ENCODE results near the gene ITGB1BP1. TPM values are rescaled to one million over a fixed set of nuclear protein-coding genes. Genes with fewer than 3 reads are reported as not detected.

The ITGB1BP1 gene, protein sequence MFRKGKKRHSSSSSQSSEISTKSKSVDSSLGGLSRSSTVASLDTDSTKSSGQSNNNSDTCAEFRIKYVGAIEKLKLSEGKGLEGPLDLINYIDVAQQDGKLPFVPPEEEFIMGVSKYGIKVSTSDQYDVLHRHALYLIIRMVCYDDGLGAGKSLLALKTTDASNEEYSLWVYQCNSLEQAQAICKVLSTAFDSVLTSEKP
- total RNA-seq (43.3 TPM), polyA plus RNA-seq (ENCODE audit: insufficient read depth in 1 of 8, insufficient read length in 8 of 8, low replicate concordance in 1 of 8) (100 to 1,000 TPM in 1 of 8 donors, 10 to 100 TPM in 7; 66.1 to 107 (median 86.6) TPM)
- long read RNA-seq, donor 1, full-length matches to known transcripts, result 13 of 13 reads
- long read RNA-seq, donor 1, partial matches to known transcripts, result 0 of 13 reads
- long read RNA-seq, donor 1, other reads (novel, unspliced or antisense), result 0 of 13 reads
- long read RNA-seq, donor 2, partial matches to known transcripts, result 0 of 1 reads
- long read RNA-seq, donor 2, other reads (novel, unspliced or antisense), result 0 of 1 reads
- long read RNA-seq, donor 3, full-length matches to known transcripts, result 19 of 19 reads
- long read RNA-seq, donor 3, partial matches to known transcripts, result 0 of 19 reads
- long read RNA-seq, donor 3, other reads (novel, unspliced or antisense), result 0 of 19 reads
- long read RNA-seq, donor 4, transcript ITGB1BP1-202 (7 exons, 1,963 nt), result major isoform, 13 of 23 reads
- long read RNA-seq, donor 4, partial matches to known transcripts, result 0 of 23 reads
- long read RNA-seq, donor 4, other reads (novel, unspliced or antisense), result 0 of 23 reads
- long read RNA-seq, donor 5, full-length matches to known transcripts, result 72 of 97 reads
- long read RNA-seq, donor 5, partial matches to known transcripts, result 14 of 97 reads
- long read RNA-seq, donor 5, other reads (novel, unspliced or antisense), result 11 of 97 reads
- long read RNA-seq, donor 6, full-length matches to known transcripts, result 45 of 87 reads
- long read RNA-seq, donor 6, partial matches to known transcripts, result 25 of 87 reads
- long read RNA-seq, donor 6, other reads (novel, unspliced or antisense), result 17 of 87 reads
- long read RNA-seq, donor 7, full-length matches to known transcripts, result 22 of 41 reads
- long read RNA-seq, donor 7, partial matches to known transcripts, result 8 of 41 reads
- long read RNA-seq, donor 7, other reads (novel, unspliced or antisense), result 11 of 41 reads
- long read RNA-seq, donor 8, full-length matches to known transcripts, result 28 of 34 reads
- long read RNA-seq, donor 8, partial matches to known transcripts, result 6 of 34 reads
- long read RNA-seq, donor 8, other reads (novel, unspliced or antisense), result 0 of 34 reads
- long read RNA-seq, donor 9, full-length matches to known transcripts, result 13 of 23 reads
- long read RNA-seq, donor 9, partial matches to known transcripts, result 10 of 23 reads
- long read RNA-seq, donor 9, other reads (novel, unspliced or antisense), result 0 of 23 reads
- long read RNA-seq, donor 10, full-length matches to known transcripts, result 21 of 29 reads
- long read RNA-seq, donor 10, partial matches to known transcripts, result 8 of 29 reads
- long read RNA-seq, donor 10, other reads (novel, unspliced or antisense), result 0 of 29 reads
- long read RNA-seq, donor 11, full-length matches to known transcripts, result 17 of 22 reads
- long read RNA-seq, donor 11, partial matches to known transcripts, result 5 of 22 reads
- long read RNA-seq, donor 11, other reads (novel, unspliced or antisense), result 0 of 22 reads

DNA sequence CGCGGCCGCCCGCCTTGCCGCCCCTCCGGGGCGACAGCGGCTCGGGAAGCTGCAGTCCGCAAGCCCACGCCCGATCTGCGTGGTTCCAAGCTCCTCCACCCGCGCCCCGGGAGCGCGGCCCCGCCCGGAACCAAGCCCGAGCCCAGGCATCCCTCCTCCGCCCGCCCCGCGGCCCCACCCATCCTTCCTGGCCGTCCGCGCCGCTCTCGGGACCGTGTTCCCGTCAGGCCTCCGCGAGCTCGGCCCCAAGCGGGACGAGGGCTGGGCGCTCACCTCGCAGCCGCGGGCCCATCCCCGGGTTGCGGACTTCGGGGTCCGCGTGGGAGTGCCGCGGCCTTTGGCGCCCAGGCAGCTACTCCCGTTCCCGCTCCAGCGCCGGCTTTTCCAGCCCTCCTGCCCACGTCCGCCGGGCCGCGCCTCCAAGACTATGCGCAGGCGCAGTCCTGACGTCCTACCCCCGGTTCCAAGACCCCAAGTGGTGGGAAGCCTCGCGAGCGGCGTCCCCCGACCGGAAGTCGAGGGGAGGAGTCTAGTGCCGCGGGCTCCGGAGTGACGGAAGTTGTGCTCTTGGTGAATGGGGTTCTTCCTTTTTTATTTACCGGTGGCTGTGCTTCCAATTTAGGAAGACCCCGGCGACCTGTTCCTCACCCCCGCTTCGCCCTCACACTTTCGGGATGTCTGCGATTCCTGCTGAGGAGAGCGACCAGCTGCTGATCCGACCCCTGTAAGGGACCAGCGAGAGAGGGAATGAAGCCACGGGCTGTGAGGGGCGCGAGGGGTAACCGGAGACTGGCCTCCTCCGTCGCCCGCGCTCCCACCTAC is at the start of gene ITGB1BP1, which contains the start of gene CPSF3:
ITGB1BP1 (minus strand) TSS at position 429 of the 822 bp plus-strand sequence. CDS start 4,831 bp downstream, outside the sequence.
CPSF3 (plus strand) TSS at position 555 of the 822 bp plus-strand sequence; CDS start at position 675, 120 bp downstream.
- H3K4me3 ChIP-seq (ENCODE audit: low read length), result peak within 1 kb of the TSS; percentile 98
- WGBS (ENCODE audit: insufficient coverage), result under 1% methylated on average over 72 of the region's 91 CpGs
- H3K9me3 ChIP-seq (replicated peaks; ENCODE audit: control insufficient read depth, low read depth, low read length), result no peaks in the 10 kb centered on the region
- H3K4me1 ChIP-seq (ENCODE audit: control insufficient read depth, insufficient read depth, low read length), result peaks cover 27% of the 10 kb centered on the region
- H3K27me3 ChIP-seq (ENCODE audit: control insufficient read depth, insufficient read depth, low read length), result no peaks in the 10 kb centered on the region
- peak within 1 kb of the TSS; percentile 96 for H3K27ac ChIP-seq (ENCODE audit: low read length)
- peaks cover 5% of the 10 kb centered on the region for H3K36me3 ChIP-seq (ENCODE audit: control insufficient read depth, insufficient read depth, low read length)
- DNase-seq, result peak; percentile 99

DNA sequence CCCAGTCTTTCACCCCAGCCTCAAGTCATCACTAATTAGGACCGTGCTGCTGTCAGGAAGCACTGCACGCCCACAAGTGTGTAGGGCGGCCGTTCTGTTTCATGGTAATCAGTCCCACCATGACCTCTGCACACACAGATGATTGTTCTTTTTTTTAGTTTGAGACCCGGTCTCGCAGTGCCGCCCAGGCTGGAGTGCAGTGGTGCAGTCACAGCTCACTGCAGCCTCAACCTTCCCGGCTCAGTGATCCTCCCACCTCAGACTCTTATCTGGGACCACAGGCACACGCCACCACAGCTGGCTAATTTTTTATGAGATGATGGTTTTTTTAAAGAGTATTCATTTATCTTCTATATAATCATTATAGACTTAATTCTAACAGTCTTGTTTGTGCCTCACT is 49.2 kb upstream of the ITGB1BP1 start:
- H3K36me3 ChIP-seq (ENCODE audit: control insufficient read depth, insufficient read depth, low read length), result peaks cover 46% of the 10 kb centered on the region

DNA sequence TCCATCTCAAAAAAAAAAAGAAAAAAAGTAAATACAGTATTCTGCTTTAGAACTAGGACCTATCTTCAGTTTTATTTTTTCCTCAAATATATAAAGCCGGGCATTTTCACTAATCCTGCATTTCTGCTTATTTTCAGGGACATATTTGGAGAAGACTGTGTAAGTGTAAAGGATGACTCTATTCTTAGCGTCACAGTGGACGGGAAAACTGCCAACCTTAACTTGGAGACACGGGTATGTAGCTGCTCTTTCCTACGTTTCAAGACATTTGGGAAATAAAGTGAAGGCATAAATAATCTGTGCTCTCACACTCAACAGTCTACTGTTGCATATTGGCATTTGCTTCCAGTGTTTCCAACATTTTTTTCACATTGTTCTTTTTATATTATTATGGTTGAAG is 47.9 kb upstream of the ITGB1BP1 start:
- no CpG with 5 or more reads among the region's 5 CpGs for WGBS (ENCODE audit: insufficient coverage)
- H3K4me3 ChIP-seq (ENCODE audit: low read length), result no peak overlapping the region
- H3K27ac ChIP-seq (ENCODE audit: low read length), result no peak overlapping the region
- no peaks in the 10 kb centered on the region for H3K27me3 ChIP-seq (ENCODE audit: control insufficient read depth, insufficient read depth, low read length)
- no peaks in the 10 kb centered on the region for H3K9me3 ChIP-seq (replicated peaks; ENCODE audit: control insufficient read depth, low read depth, low read length)
- peaks cover 17% of the 10 kb centered on the region for H3K4me1 ChIP-seq (ENCODE audit: control insufficient read depth, insufficient read depth, low read length)
- DNase-seq, result no peak
- H3K36me3 ChIP-seq (ENCODE audit: control insufficient read depth, insufficient read depth, low read length), result peaks cover 38% of the 10 kb centered on the region

More for the DNA sequence above, 49.2 kb upstream of the ITGB1BP1 start:
- Histone ChIP-seq H3K4me1 (ENCODE audit: control insufficient read depth, insufficient read depth, low read length) (peaks cover 18% of the 10 kb centered on the region), H3K4me3 (ENCODE audit: low read length) (no peak overlapping the region), H3K27ac (ENCODE audit: low read length) (no peak overlapping the region), H3K9me3 (replicated peaks; ENCODE audit: control insufficient read depth, low read depth, low read length) (no peaks in the 10 kb centered on the region), H3K27me3 (ENCODE audit: control insufficient read depth, insufficient read depth, low read length) (no peaks in the 10 kb centered on the region)
- no peak for DNase-seq
- 100% methylated on average over 1 of the region's 9 CpGs for WGBS (ENCODE audit: insufficient coverage)

DNA sequence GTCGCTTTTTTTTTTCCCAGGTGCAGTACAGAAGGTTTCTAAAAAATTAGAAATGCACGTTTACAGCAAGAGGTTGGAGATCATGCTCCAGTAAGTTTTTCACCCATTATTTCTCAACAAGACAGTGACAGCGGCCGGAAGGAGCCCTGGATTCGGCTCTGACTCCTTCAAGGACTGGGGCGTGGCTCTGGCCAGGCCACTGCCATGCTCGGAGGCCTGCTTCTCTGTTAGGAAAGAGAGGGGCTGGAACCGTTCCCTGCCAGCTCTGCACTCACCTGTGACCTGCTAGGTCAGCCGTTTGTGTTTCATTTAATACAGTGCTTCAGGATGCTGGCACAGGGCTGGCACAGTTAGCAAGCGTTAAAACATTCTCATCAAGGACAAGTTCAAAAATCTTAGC is 44.4 kb upstream of the ITGB1BP1 start:
- 63% methylated on average over 3 of the region's 10 CpGs for WGBS (ENCODE audit: insufficient coverage)
- H3K4me1 ChIP-seq (ENCODE audit: control insufficient read depth, insufficient read depth, low read length), result no peaks in the 10 kb centered on the region
- H3K27ac ChIP-seq (ENCODE audit: low read length), result no peak overlapping the region
- H3K4me3 ChIP-seq (ENCODE audit: low read length), result no peak overlapping the region
- H3K27me3 ChIP-seq (ENCODE audit: control insufficient read depth, insufficient read depth, low read length), result no peaks in the 10 kb centered on the region
- no peak for DNase-seq
- H3K9me3 ChIP-seq (replicated peaks; ENCODE audit: control insufficient read depth, low read depth, low read length), result no peaks in the 10 kb centered on the region
- peaks cover 50% of the 10 kb centered on the region for H3K36me3 ChIP-seq (ENCODE audit: control insufficient read depth, insufficient read depth, low read length)

DNA sequence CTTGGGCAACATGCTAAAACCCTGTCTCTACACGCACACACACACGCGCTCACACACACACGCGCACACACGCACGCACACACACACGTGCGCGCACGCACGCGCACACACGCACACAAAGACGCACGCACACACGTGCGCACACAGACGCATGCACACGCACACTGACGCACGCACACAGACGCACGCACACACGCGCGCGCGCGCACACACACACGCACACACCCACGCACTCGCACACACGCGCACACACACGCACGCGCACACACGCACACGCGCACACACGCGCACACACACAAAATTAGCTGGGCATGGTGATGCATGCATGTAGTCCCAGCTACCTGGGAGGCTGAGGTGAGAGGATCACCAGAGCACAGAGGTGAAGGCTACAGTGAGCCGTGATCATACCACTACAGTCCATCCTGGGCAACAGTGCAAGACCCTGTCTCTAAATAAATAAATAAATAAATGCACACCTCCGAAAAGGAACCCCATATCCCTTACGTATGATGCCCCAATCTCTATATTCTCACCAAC is 42.9 kb upstream of the ITGB1BP1 start:
- H3K4me1 ChIP-seq (ENCODE audit: control insufficient read depth, insufficient read depth, low read length), result no peaks in the 10 kb centered on the region
- no peak overlapping the region for H3K4me3 ChIP-seq (ENCODE audit: low read length)
- no peak for DNase-seq
- H3K9me3 ChIP-seq (replicated peaks; ENCODE audit: control insufficient read depth, low read depth, low read length), result no peaks in the 10 kb centered on the region
- H3K27ac ChIP-seq (ENCODE audit: low read length), result no peak overlapping the region
- H3K36me3 ChIP-seq (ENCODE audit: control insufficient read depth, insufficient read depth, low read length), result peaks cover 49% of the 10 kb centered on the region
- no peaks in the 10 kb centered on the region for H3K27me3 ChIP-seq (ENCODE audit: control insufficient read depth, insufficient read depth, low read length)
- WGBS (ENCODE audit: insufficient coverage), result 97% methylated on average over 29 of the region's 46 CpGs

DNA sequence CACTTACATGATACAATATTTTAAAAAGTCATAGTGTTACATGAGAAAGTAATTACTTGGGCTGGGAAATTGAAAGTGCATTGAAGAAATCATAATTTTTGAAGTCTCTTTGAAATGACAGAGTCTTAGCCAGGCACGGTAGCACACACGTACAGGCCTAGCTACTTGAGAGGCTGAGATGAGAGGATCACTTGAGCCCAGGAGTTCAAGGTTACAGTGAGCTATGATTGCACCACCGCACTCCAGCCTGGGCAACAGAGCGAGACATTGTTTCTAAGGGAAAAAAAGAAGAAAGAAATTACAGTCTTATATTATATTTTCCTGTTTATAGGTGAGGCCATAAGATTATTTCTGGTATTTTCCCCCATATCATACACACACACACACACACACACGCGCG is 41.8 kb upstream of the ITGB1BP1 start:
- WGBS (ENCODE audit: insufficient coverage), result 89% methylated on average over 2 of the region's 7 CpGs
- DNase-seq, result no peak
- H3K9me3 ChIP-seq (replicated peaks; ENCODE audit: control insufficient read depth, low read depth, low read length), result no peaks in the 10 kb centered on the region
- H3K4me1 ChIP-seq (ENCODE audit: control insufficient read depth, insufficient read depth, low read length), result no peaks in the 10 kb centered on the region
- no peaks in the 10 kb centered on the region for H3K27me3 ChIP-seq (ENCODE audit: control insufficient read depth, insufficient read depth, low read length)
- no peak overlapping the region for H3K4me3 ChIP-seq (ENCODE audit: low read length)
- H3K36me3 ChIP-seq (ENCODE audit: control insufficient read depth, insufficient read depth, low read length), result peaks cover 49% of the 10 kb centered on the region
- H3K27ac ChIP-seq (ENCODE audit: low read length), result no peak overlapping the region

DNA sequence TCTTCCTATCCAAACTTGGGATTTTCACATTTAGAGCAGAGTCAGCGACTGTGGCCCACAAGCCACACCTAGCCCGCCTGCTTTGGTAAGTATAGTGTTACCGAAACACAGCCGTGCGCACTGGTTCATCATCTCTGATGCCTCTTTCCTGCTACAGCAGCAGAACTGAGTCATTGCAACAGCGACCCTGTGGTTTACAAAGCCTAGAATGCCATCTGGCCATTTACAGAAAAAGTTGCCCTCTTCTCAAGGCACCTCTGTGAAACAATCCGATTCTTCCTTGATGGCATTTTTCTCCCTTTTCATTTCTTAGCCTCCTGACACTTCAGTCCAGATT is 40.3 kb upstream of the ITGB1BP1 start:
- no peak for DNase-seq
- Histone ChIP-seq H3K27ac (ENCODE audit: low read length) (no peak overlapping the region), H3K4me3 (ENCODE audit: low read length) (no peak overlapping the region), H3K9me3 (replicated peaks; ENCODE audit: control insufficient read depth, low read depth, low read length) (no peaks in the 10 kb centered on the region), H3K4me1 (ENCODE audit: control insufficient read depth, insufficient read depth, low read length) (no peaks in the 10 kb centered on the region), H3K27me3 (ENCODE audit: control insufficient read depth, insufficient read depth, low read length) (no peaks in the 10 kb centered on the region), H3K36me3 (ENCODE audit: control insufficient read depth, insufficient read depth, low read length) (peaks cover 41% of the 10 kb centered on the region)
- WGBS (ENCODE audit: insufficient coverage), result 79% methylated on average over 6 of the region's 7 CpGs

DNA sequence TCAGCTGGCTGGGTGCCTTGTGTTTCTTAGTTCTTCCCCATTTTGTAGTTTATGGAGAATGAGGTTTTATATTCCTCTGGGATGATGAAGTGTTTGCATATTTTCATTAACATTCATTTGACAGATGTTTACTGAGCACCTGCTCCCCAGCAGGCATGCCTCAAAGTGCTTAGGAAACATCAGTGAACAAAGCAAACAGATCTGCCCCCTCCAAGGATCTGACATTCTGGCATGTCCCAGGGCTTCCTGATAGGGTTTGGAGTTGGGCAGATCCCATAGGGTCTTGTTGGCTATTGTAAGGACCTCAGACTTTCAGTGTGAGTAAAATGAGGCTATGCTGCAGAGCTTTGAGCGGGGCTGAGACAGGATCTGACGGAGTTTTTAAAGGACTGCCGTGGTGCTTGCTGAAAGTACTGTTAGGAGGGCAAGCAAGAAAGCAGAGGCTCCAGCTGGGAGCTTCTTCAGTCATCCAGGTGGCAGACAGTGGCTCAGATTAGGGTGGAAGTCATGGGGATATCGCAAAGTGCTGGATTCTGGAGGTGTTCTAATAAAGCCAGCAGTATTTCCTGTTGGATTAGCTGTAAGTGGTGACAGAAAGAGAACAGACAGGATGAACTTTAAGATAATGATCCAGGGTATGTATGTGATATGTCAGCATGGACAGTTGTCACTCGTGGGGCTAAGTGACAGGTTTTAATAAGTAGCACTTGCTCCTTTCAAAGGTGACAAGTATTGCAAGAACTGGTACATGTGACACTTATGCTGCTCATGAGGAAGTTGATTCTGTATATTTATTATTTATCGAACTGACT is 39.8 kb upstream of the ITGB1BP1 start:
- 84% methylated on average over 4 of the region's 6 CpGs for WGBS (ENCODE audit: insufficient coverage)
- DNase-seq, result no peak
- Histone ChIP-seq H3K36me3 (ENCODE audit: control insufficient read depth, insufficient read depth, low read length) (peaks cover 37% of the 10 kb centered on the region), H3K9me3 (replicated peaks; ENCODE audit: control insufficient read depth, low read depth, low read length) (no peaks in the 10 kb centered on the region), H3K27me3 (ENCODE audit: control insufficient read depth, insufficient read depth, low read length) (no peaks in the 10 kb centered on the region), H3K4me1 (ENCODE audit: control insufficient read depth, insufficient read depth, low read length) (no peaks in the 10 kb centered on the region), H3K27ac (ENCODE audit: low read length) (no peak overlapping the region), H3K4me3 (ENCODE audit: low read length) (no peak overlapping the region)
